ENCODE measurements around the gene SETD5.
"Not testable (repeated sequence)": the region's sequence is repeated elsewhere in the genome, so short reads cannot be mapped to it uniquely, and the experiment has no call there.

The SETD5 gene

DNA sequence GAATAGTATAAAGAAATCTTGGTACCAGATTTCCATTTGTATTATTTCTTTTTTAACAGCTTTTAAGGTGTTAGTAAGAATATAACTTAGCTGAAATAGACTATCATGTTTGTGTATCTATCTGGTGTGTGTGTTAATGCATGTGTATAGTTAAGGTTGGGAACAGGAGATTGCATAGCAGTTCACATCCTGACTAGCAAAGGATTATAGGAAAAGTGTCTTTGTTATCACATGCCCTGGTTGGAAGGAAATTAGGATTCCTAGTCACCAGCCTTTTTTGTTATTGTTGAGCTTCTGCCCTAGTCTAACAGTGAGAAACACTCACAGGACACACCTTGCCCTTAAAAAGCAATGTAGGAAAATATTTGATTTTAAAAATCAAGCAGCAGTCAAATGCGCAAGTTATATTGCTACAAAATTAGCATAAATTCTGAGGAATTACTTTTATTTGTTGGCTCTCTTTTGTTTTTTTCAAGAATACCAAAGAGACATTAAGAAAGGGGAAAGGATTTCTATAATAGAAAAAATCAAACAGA, 58.2 kb downstream of the SETD5 start:
- DNase-seq (ENCODE audit: low read depth in 2 of 2), result no peak

DNA sequence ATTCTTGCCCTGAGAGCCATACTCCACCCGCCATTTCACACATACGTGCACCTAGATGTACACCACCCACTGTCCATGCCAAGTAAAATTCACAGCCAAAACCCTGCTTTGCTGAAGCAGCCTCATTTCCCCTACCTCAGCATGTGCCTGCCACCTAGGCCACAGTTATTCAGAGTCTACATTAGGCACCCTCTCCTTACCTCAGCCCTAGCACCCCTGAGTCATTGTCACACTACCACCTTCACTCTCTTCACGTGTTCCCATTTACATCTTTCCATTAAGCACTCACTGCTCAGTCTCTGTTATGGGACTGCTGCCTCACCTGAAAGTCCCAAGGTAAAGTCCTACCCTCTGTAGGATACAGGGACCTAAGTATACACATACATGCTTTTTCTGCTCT, 70.0 kb downstream of the SETD5 start:
- no peak for DNase-seq (ENCODE audit: low read depth in 2 of 2)

DNA sequence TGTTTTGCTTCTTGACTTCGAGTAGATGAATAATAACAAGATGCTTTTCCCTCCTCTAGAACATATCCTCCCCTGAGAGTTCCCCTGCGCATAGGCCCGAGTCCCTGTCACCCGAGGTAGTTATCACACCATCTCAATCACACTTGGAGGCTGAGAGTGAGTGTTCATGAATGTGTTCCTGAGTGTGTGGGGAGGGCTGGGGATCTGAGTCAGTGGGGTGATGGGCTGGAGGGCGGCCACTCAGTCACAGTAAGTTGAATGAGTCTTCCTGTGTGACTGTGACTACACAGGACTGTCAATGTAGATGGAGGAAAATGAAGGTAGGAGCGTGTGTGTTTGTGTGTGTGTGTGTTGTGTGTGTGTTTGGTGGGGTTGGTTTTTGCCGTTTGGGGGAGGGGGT, 71.0 kb downstream of the SETD5 start:
- peak in 1 of 2 donors; percentile 2 for DNase-seq (ENCODE audit: low read depth in 2 of 2)

DNA sequence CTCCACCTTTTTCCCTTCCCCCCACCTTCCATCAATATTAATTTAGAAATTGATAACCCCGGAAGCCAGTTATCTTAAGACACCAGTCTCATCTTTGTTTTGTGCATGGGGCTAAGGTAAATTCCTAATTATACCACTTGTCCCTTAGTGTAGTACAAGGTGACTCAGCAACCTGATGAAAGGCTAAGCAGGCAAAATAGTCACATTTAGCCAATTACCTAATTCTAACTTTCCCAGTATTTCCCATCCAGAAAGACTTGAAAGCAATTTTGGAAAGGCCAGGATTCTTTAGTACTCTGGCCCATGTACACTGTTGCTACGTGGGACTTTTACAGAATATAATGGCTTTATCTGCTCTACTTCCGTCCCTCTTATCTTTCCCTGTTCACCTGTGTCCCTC, 72.6 kb downstream of the SETD5 start:
- DNase-seq (ENCODE audit: low read depth in 2 of 2), result no peak

DNA sequence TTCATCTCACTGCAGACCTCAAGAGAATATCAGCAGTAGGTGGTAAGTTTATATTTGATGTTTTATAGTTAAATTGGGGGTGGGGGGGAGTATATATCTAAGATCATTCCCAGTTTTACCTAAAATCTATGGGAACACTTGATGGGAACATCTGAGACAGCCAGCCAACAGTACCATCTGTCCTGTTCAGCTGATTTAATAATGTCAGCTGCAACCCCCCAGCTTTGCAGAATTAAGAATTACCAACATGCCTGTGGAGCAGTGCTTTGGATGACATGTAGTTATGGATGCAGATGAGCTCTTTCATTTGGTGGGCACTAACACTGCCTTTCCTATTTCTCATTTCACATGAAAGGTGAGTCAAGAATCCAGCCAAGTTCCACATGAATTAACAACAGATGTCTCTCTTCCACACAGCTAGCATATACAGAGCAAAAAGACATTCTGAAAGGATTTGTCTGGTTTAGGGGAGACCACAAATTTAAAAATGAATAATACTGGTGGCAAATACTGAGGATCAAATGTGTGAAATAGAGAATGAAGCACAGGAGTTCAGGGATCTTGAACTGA, 76.2 kb downstream of the SETD5 start:
- DNase-seq (ENCODE audit: low read depth in 2 of 2), result no peak

DNA sequence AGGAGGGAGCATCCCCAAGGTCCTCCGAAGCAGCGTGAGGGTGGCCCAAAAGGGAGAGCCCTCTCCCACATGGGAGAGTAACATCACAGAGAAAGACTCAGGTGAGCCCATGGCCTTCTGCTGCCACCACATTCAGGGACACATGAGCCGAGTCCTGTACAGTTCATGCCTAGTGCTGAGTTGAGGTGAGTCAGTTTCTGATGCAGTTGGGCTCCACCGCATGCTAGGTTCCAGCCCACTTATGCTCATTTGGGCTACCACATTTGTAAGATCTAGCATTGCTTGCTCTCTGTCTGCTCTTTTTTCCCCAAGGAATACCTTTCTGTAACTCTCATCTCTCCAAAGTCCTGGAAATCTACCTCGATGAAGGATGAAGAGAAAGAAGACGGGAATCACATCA, 77.1 kb downstream of the SETD5 start:
- DNase-seq (ENCODE audit: low read depth in 2 of 2), result no peak

DNA sequence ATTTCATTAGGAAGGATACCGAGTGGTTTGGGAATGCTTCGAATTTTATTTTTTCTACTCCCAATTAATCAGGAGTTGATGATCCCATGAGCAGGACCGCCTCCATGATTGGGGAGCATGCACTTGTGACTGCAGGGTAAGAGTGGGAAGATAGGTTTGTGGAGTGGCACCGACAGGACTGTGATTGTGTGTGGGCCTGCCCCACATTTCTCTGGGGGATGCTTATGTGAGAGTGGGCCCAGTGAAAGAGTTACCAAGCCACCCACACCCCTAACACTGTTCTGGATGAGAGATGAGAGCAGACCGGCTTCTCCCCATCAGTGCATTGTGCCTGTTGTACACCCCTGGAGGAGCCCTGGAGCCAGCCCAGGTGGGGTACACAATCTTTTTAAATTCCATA, 79.5 kb downstream of the SETD5 start:
- no peak for DNase-seq (ENCODE audit: low read depth in 2 of 2)

DNA sequence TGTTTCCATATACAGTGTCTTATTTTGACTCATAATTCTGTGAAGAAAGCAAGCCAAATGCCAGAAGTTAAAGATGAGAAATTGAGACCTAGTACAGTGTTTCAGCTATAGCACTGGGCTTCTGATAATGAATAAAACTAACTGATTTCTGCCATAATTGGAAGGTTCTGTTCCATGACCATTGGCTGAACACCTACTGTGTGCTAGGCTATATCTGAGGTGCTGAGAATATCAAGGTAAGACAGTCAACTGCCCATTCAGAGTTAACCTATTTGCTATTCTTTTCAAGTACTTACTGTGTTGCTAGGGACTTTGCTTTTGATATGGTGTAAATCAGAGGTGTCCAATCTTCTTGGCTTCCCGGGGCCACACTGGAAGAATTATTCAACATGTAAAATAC, 82.8 kb downstream of the SETD5 start:
- DNase-seq (ENCODE audit: low read depth in 2 of 2), result no peak

DNA sequence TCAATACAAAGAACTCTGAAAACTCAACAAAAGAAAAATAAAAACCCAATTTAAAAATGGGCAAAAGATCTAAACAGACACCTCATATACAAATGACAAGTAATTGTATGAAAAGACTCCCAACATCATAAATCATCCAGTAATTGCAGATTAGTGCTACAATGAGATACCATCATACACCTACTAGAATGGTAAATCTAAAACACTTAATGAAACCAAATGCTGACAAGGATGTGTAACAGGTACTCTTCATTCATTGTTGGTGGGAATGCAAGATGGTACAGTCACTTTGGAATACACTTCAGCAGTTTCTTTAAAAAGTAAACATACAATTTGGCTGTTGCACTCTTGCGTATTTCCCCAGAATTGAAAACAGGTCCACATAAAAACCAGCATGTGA, 87.8 kb downstream of the SETD5 start:
- DNase-seq (ENCODE audit: low read depth in 2 of 2), result no peak

DNA sequence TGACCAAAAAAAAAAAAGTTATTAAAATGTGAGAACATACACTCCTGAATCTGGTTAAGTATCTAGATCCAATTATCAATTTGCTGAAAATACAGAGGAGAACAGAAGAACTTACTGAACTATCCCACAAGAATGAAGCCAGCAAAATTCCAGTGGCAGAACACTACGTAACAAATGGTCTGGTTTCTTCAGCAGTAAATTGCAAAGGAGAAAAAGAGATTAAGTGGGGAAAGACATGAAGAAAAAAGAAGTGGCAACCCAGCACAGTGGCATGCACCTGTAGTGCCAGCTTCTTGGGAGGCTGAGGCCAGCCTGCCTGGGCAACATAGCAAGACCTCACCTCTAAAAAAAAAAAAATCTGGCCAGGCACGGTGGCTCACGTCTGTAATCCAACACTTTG, 94.1 kb downstream of the SETD5 start:
- DNase-seq (ENCODE audit: low read depth in 2 of 2), result no peak

DNA sequence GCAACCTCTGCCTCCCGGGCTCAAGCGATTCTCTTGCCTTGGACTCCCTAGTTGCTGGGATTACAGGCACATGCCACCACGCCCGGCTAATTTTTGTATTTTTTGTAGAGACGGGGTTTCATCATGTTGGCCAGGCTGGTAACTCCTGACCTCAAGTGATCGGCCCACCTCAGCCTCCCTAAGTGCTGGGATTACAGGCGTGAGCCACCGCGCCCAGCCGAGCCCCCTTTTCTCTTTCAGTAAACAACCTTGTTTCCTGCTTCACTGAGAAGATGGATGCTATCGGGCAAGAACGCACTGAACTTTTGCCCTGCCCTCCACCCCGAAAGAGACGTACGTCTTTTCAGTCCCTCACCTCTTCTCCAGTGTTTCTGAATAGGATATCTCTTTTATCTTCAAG, 96.6 kb downstream of the SETD5 start:
- not testable (repeated sequence) for DNase-seq (ENCODE audit: low read depth in 2 of 2)

DNA sequence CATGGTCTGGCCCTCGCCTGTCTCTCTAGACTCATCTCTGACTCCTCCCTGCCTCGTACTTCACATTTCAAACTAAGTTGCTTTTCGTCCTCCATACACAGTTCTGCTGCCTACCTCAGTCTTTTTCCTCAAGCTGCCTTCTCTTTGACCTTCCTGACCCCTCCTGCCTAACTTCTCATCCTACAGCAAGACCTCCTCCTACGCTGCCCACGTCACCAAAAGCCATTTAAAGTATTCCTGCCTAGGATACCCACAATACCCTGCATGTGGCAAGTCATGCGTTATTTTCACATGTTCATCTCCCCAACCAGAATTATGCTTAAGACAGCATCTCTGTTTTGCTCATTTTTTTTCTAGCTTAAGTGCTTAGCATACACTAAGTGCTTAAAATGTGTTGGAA, 99.5 kb downstream of the SETD5 start:
- DNase-seq (ENCODE audit: low read depth in 2 of 2), result no peak

DNA sequence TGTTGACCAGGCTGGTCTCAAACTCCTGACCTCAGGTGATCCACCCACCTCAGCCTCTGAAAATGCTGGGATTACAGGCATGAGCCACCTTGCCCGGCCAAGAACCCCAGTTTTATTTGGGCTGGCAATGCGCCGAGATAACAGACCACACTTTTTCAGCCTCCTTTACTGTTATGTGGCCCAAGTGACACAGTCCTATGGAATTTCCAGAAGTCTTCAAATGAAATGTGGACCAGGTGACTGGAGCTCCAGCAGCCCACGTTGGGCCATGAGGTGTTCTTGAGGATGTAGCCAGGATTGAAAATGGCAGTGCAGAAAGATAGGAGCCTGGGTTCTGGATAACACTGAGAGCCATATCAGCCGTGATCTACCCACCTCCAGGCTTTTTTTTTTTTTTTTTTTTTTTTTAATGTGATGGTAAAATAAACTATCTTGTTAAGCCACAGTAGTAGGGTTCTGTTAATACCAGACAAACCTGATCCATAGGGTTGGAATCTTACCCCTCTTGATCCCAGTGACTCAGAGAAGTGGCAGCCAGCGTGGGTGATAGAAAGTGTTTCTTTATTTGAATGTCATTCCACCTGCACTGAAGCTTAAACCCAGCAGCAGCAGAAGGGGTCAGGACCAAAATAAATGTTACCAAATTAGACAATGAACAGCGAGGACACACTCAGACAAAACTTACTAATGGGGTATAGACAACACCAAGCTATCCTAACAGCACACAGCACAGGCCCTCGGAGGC, 100.6 kb downstream of the SETD5 start:
- DNase-seq (ENCODE audit: low read depth in 2 of 2), result no peak

DNA sequence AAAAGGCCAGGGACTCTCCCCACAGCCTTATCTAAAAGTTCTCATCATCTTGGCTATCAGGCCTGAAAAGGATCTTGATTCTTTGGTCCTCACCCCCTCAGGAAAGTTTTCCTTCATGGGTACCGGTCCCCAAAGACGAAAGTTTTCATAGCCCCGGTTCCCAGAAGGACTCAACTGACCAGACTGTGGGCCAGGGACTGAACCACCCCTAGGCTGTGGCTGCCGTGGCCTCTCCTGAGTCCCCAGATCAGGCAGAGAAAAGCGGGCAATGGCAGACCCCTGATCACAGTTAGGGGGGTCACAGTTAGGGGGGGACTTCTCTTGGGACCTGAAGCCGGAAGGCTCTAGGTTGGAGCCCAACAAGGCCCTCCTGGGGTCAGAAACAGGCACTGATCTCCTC, 101.4 kb downstream of the SETD5 start:
- no peak for DNase-seq (ENCODE audit: low read depth in 2 of 2)

DNA sequence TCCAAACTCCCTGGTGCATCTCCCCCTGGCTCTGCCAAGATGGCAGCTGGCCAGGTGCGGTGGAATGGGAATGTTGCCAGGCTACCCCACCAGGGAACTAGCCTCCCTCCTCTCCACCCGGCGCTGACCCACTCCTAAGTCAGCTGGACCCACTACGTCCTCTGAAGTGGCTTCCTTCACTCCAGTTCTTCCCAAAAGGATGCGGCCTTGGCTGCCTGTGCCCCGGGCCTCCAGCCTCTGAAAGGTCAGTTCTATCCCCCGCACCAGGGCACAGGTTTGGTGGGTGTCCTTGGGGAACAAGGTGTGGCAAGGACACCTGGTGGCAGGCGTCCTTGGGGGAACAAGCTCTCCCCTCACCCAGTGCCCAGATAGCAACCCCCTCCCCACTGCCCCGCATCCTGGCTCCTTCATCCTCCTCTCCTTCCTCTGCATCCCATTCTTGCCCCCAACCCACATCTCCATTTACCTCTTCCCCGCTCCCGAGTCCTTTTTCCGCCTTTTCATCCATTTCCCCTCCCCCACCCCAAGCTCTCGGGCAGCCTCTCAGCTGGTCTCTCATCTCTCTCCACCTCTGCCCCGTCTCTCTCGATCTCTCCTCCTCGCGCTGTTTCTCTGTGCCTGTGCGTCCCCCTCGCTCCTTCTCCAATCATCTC, 102.2 kb downstream of the SETD5 start:
- no peak for DNase-seq (ENCODE audit: low read depth in 2 of 2)

DNA sequence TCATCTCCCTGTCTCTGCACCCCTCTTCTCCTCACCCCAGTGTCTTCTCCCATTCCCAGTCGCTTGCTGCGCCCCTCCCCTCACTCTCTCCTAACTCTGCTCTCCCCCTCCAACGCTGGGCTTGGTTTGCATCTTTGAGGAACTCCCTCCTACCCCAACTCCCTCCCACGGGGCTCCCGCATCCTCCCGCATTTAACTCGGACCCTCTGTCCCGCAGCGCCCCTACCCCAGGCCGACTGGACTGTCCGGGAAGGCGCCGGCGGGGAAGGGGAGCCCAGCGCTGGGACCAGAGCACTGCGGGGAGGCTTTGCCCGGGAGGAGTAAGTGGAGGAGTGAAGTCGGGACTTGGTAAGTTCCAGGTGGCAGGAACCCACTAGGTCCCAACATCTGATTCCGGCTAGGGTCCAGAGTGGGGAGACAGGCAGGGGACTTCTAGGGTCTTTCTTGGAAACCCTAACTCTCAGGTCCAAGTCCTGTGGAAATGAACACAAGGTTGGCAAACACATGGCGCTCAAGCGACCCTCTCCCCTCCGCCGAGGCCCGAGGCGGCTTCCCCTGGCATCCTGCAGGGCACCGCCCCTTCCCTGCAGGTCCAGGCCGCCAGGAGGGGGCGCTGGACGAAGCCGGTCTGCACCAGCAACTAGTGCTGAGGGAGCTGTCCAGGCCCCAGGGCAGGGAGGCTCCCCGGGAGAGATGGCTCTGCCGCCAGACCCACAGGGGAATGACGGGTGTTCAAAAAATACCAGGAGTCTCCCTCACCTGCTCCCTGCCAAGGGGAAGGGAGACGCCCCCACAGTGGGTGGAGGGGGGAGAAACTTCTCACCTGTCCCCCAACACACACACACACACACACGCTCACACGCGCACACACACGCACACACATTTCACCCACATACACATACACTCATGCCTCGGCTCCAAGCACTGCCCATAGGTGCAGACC, 103.0 kb downstream of the SETD5 start:
- peak; percentile 7 to 17 for DNase-seq (ENCODE audit: low read depth in 2 of 2)

DNA sequence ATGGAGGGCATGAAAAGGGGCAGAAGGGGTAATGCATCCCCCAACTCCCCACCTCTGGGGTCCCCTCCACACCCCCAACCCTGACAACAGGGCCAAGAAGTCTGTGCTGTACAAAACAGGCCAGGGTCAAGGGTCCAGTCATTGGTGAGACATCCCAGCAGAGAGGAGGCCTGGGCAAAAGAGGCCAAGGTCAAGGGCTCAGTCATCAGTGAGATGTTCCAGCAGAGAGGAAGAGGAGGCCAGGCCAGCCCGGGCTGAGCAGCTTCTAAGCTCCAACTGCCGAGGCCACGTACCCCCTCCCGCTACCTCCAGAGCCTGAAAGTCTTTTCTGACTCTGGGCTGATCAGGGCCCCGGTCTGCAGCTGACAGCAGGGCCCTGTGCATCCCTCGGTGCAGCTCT, 103.8 kb downstream of the SETD5 start:
- no peak for DNase-seq (ENCODE audit: low read depth in 2 of 2)

DNA sequence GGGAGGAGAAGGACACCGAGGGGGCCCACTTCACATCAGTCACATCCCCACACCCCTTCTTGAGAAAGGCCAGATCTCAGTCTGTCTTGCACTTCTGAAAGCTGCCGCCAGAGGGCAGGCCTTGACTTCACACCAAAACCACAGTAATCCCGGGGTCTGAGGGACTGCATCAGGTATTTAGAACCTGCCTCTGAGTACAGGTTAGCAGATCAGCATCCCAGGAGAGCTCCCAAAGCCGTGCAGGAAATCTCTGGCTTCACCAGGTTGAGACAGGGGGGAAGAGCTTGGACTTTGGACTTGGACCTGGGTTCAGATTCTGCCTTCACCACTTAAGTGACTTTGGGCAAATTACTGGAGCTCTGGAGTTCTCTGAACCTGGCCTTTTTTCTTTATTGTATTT, 105.9 kb downstream of the SETD5 start:
- peak; percentile 35 to 41 for DNase-seq (ENCODE audit: low read depth in 2 of 2)

DNA sequence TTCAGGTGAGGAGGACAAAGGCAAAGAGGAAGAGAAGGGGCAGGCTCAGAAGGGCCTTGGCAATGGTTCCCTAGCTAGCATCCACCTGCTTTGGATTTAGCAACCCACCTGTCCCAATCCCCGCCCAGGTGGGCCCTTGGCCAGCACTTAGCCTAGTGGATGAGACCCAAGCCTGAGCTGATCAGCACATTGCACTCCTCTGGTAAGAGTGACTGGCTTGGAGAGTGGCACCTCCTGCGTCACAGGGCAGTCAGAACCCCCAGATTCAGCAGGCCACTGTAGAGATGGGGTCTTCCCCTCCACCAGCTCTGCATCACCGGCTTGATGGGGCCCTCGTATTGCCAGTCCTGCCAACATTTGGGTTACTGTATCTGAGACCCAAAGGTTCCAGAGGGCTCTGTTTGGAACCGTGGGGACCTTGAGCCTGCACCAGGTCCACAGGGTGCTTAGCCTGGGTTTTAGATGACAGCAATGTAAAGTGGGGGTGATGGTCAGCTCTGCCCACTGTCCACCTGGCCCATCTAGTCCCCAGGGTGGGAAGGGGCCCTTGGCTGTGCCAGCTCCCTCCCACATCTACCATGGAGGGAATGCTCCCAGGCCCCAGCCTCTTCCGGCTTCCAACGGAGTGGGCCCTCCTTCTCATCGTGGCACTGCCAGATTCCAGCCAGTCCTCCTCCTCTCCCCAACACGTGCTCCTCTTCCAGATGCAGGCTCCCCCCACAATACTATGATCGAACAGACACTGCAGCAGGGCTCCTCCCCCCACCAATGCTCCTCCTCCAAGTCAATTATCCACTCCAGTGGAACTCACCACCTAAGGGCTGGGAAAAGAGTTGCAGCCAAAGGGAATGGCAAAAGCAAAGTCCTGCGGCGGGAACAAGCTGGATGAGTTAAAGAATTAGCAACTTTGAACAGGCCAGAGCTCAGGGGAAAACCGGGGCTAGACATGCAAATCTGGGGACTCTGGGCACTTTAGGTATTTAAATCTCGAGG, 110.5 kb downstream of the SETD5 start:
- no peak for DNase-seq (ENCODE audit: low read depth in 2 of 2)

DNA sequence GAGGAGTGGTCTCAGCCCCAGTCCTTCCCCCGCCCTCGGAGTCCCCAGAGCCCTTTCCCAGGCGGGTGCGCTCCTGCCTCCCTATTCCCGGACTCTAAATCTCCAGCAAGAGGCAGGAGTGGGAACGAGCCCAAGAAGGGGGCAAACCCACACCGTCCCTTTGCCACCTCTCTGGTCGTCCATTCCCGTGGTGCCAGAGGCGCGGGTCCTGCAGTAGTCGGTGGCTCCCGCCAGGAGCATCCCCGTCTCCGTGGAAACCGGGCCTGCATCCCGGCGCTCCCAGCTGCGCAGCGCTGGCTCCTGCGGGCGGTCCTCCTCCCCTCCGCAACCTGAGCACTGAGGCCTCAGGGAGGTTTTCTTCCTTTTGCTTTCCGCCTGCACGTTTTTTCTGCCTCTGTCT, 111.4 kb downstream of the SETD5 start:
- DNase-seq (ENCODE audit: low read depth in 2 of 2), result no peak
